ENCODE results near the gene MAGI2. TPM values are rescaled to one million over a fixed set of nuclear protein-coding genes. Genes with fewer than 3 reads are reported as not detected.

The MAGI2 gene
- total RNA-seq, 1 donor from 2014 or later, result 13.3 TPM

DNA sequence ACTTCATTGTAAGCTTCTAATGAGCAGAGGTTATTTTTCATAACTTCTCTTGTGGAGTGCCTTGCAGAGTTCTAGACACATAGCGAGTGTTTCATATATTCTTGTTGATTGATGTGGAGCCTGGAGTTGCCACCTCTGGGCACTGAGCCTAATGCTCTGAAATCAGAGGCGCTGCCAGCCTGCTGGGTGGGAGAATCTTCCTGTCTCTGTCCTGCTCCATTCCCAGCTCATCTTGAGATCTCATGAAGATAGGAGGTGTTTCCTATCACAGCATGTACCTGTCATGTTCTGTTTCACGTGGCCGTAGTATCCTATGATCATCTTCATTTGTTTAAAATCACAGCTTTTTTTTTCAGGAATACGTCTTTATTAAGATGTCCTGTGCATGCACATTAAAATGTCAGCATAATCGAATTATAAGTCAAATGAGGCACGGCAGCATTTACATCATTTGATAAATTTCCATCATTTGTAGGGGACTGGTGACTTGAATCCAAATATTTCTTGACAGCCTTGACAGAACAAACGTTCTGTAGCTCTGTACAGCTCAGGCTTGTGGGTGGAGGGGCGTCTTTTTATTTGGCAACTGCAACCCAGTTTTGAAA is 1261.9 kb downstream of the MAGI2 start:
- no peak overlapping the region for H3K27ac Mint-ChIP-seq
- peaks cover 5% of the 10 kb centered on the region for H3K36me3 Mint-ChIP-seq
- TF ChIP-seq, protein P1, sequence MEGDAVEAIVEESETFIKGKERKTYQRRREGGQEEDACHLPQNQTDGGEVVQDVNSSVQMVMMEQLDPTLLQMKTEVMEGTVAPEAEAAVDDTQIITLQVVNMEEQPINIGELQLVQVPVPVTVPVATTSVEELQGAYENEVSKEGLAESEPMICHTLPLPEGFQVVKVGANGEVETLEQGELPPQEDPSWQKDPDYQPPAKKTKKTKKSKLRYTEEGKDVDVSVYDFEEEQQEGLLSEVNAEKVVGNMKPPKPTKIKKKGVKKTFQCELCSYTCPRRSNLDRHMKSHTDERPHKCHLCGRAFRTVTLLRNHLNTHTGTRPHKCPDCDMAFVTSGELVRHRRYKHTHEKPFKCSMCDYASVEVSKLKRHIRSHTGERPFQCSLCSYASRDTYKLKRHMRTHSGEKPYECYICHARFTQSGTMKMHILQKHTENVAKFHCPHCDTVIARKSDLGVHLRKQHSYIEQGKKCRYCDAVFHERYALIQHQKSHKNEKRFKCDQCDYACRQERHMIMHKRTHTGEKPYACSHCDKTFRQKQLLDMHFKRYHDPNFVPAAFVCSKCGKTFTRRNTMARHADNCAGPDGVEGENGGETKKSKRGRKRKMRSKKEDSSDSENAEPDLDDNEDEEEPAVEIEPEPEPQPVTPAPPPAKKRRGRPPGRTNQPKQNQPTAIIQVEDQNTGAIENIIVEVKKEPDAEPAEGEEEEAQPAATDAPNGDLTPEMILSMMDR (conservative IDR thresholded peaks at IDR 0.05), result no peak
- no peaks in the 10 kb centered on the region for H3K9me3 Mint-ChIP-seq
- H3K4me1 Mint-ChIP-seq (ENCODE audit: unreplicated experiment), result peaks cover 15% of the 10 kb centered on the region
- no peak for DNase-seq (ENCODE audit: extremely low spot score, unreplicated experiment)
- H3K4me3 Mint-ChIP-seq, result no peak overlapping the region
- peaks cover 8% of the 10 kb centered on the region for H3K27me3 Mint-ChIP-seq

DNA sequence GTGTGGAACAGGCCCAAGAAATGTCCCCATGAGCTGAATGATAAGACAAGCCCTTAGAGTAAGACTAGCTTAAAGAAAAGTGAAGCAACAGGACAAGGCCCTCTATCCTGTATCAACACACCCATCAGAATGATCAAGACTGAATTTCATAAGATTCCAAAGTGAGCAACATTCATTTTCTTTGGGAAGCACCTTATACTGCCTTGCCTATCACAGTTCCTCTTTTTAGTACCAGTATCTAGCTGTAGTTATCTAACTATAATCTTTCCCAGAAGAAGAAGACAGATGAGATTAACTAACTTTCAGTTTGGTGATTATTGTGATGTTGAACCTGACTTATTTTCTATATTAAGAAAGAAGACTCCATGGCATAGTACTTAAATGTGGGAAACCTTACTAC is 1263.7 kb downstream of the MAGI2 start:
- Mint-ChIP-seq H3K27me3 (peaks cover 8% of the 10 kb centered on the region), H3K36me3 (peaks cover 5% of the 10 kb centered on the region), H3K4me1 (ENCODE audit: unreplicated experiment) (peaks cover 15% of the 10 kb centered on the region), H3K4me3 (no peak overlapping the region), H3K27ac (no peak overlapping the region), H3K9me3 (no peaks in the 10 kb centered on the region)
- DNase-seq (ENCODE audit: extremely low spot score, unreplicated experiment), result no peak
- TF ChIP-seq, protein P1 (conservative IDR thresholded peaks at IDR 0.05), result no peak

DNA sequence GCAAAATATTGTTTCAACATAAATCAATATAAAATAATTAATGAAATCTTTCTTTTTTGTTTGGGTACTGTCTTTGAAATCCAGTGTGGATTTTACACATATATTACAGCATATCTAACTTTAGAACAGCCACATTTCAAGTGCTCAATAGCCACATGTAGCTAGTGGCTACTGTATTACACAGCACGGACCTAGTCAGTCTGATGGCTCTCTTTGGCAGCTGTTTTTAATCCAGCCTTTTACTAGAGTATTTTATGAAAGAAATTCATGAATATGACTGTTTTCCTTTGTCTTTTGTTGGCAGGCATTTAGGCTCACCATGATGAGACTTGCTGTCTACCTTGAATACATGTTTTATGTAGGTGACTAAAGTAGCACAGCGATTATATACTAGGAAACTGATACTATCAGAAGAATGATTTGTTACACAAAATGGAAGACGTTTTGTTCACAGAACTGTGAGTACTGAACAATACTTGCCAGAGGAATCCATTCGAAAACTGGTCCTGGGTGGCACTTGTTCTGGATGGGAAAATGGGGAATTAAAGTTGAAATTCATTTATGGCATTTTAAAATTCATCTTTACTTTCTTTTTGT is 1268.2 kb downstream of the MAGI2 start:
- peaks cover 10% of the 10 kb centered on the region for H3K4me1 Mint-ChIP-seq (ENCODE audit: unreplicated experiment)
- H3K27ac Mint-ChIP-seq, result no peak overlapping the region
- H3K9me3 Mint-ChIP-seq, result no peaks in the 10 kb centered on the region
- no peaks in the 10 kb centered on the region for H3K27me3 Mint-ChIP-seq
- no peak for DNase-seq (ENCODE audit: extremely low spot score, unreplicated experiment)
- H3K36me3 Mint-ChIP-seq, result no peaks in the 10 kb centered on the region
- no peak overlapping the region for H3K4me3 Mint-ChIP-seq
- TF ChIP-seq, protein P1 (conservative IDR thresholded peaks at IDR 0.05), result no peak

DNA sequence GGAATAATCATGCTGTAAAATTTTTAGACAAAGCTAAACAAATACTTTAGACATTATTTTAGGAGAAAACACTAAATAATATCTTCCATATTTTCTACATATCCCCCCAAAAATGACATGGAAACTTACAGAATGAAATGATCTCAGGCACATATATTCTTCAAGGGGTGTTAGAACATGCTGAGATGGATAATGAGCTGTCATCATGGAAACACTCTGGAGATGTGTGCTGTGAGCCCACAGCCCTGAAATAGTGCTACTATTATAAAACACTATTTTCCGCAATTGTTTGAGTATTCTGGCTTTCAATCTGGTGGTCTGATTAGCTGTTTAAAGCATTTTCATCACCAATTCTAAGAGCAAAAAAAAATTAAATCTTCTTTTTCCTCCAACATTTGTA is 1269.2 kb downstream of the MAGI2 start:
- Mint-ChIP-seq H3K27me3 (no peaks in the 10 kb centered on the region), H3K9me3 (no peaks in the 10 kb centered on the region), H3K4me1 (ENCODE audit: unreplicated experiment) (peaks cover 10% of the 10 kb centered on the region), H3K4me3 (no peak overlapping the region), H3K36me3 (no peaks in the 10 kb centered on the region), H3K27ac (no peak overlapping the region)
- TF ChIP-seq, protein P1 (conservative IDR thresholded peaks at IDR 0.05), result no peak
- no peak for DNase-seq (ENCODE audit: extremely low spot score, unreplicated experiment)

DNA sequence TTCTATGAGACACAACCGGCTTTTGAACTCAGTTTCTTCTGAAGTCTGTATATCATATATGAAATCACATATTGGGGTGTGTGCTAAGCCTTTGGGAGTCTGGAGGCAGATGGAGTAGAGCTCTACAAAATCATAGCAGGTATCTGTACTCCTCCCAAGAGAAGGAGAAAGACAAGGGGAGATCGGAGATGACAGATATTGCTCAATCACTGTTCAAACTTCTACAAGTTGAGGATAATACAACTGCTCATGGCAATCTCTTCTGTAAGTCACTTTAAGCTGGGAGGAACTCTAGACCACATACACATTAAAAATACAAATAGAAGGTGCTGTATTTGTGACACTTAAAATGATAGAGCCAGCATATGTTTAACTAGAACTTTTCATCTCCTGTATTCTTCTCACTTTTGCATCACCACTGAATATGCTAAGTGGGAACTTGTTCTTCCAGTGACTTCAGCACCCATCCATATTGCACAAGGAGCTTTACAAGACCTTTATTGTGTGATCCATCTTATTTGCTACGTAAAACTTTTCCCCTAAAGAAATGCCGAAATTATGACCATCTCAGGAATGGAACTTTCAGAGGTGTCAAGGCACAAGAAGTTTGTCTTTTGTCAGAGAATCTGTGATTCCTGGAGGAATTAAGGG is 1273.5 kb downstream of the MAGI2 start:
- Mint-ChIP-seq H3K27ac (no peak overlapping the region), H3K36me3 (no peaks in the 10 kb centered on the region), H3K4me3 (peak overlapping the region; percentile 19), H3K9me3 (no peaks in the 10 kb centered on the region), H3K27me3 (no peaks in the 10 kb centered on the region), H3K4me1 (ENCODE audit: unreplicated experiment) (peaks cover 20% of the 10 kb centered on the region)
- no peak for DNase-seq (ENCODE audit: extremely low spot score, unreplicated experiment)
- TF ChIP-seq, protein P1 (conservative IDR thresholded peaks at IDR 0.05), result no peak
